LNCaP clone FGC (cell line): Measurements from ENCODE around the gene MPPED1.

Experiments
- DNase-seq: peaks from one replicate; pipeline ENCODE4 v3.0.0-alpha.2; 2011; ENCODE audit warnings: low read depth
- H3K4me3 ChIP-seq: 2 replicates; pipeline ENCODE4 v1.5.1; 2011; ENCODE audit warnings: mild to moderate bottlenecking, low read depth, low read length, control low read depth
- TF ChIP-seq, protein P1 (sequence below): IDR thresholded peaks from 2 replicates; pipeline ENCODE4 v1.5.1; 2012; ENCODE audit warnings: mild to moderate bottlenecking; ENCODE audit not compliant: control insufficient read depth, insufficient read depth; ENCODE audit errors: extremely low read depth

Gene MPPED1

DNA sequence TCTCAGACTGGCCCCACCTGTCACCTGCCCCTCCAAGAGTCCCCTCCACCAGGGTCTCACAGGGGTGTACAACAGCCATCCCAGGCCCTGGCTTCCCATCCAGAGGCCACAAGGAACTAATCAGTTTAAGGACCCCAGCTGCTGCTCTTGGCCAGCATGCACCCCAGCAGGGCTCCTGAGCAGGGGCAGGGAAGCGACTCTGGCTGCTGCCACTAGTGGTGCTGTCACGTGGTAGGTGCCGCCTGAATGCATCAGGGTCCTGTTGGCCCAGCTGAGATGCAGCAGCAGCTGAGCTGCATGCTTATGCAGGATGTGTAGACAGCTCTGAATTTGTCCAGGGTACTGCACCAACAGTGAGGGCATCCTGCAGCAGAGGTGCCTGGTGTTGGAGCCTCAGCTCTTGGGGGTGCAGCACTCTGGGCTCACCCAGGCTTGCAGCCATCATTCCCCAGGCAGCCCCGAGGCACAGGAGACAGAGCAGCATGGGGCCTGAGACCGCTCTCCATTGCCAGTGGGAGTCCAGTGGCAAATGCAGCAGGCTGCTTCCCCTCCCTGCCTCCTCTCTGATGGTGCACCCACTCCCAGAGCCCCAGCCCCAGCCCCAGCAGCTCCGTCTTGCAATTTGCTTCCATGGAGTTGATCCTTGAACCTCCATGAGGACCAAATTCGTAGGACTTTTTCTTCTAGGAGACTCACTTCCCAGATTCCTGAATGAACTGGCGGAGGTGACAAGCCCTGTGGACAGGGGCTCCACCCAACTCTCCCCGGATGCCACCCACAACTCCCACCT lies 98.7 kb downstream of the MPPED1 start:
- no peak overlapping the region for H3K4me3 ChIP-seq
- DNase-seq, result no peak
- TF ChIP-seq, protein P1, sequence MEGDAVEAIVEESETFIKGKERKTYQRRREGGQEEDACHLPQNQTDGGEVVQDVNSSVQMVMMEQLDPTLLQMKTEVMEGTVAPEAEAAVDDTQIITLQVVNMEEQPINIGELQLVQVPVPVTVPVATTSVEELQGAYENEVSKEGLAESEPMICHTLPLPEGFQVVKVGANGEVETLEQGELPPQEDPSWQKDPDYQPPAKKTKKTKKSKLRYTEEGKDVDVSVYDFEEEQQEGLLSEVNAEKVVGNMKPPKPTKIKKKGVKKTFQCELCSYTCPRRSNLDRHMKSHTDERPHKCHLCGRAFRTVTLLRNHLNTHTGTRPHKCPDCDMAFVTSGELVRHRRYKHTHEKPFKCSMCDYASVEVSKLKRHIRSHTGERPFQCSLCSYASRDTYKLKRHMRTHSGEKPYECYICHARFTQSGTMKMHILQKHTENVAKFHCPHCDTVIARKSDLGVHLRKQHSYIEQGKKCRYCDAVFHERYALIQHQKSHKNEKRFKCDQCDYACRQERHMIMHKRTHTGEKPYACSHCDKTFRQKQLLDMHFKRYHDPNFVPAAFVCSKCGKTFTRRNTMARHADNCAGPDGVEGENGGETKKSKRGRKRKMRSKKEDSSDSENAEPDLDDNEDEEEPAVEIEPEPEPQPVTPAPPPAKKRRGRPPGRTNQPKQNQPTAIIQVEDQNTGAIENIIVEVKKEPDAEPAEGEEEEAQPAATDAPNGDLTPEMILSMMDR, result no peak

DNA sequence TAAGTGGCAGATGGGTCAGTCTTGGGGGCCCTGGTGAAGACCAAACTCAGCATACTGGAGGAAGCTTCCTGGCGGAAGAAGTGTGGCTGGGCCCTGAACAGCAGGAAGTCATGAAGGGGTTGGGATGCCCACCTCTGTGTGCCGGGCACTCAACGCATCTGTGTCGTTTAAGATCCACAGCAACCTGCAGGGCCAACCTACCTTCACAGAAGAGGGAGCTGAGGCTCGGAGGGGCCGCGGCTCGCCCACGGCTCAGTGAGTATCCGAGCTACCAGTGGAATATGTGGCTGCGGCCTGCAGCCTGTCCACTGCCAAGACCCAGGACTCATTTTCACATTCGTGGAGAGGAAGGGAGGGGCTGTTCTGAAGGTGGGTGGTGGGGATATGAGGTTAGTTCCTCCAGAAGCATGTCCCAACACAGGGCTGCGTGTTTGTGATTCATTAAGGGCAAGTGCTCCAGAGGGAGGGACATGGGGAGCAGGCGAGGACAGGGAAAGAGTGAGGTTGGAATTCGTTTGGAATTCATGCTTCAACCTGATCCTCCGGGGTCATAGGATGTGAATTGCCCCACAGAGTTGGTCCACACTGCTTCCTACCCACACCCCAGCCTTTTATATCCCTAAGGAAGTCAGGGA lies 99.6 kb downstream of the MPPED1 start:
- no peak overlapping the region for H3K4me3 ChIP-seq
- TF ChIP-seq, protein P1, result no peak
- DNase-seq, result no peak

DNA sequence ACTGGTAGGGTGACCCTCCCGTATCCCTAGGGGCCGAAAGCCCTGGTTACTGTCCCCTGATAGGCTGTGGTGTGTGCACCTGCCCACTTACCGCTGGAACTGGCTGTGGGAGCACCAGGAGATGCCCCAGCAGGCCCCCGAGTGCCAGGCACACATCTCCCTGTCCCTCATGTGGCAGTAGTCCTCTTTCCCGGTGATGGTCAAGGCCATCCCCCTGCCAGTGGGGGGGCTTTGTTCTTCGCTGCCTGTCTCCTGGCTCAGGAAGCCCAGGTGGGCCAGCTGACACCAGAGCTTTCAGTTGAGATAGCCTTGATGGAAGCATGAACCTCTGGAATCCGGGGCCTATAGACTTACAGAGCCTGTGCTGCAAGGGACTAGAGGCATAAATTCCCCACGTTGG lies 100.5 kb downstream of the MPPED1 start:
- TF ChIP-seq, protein P1, result no peak

DNA sequence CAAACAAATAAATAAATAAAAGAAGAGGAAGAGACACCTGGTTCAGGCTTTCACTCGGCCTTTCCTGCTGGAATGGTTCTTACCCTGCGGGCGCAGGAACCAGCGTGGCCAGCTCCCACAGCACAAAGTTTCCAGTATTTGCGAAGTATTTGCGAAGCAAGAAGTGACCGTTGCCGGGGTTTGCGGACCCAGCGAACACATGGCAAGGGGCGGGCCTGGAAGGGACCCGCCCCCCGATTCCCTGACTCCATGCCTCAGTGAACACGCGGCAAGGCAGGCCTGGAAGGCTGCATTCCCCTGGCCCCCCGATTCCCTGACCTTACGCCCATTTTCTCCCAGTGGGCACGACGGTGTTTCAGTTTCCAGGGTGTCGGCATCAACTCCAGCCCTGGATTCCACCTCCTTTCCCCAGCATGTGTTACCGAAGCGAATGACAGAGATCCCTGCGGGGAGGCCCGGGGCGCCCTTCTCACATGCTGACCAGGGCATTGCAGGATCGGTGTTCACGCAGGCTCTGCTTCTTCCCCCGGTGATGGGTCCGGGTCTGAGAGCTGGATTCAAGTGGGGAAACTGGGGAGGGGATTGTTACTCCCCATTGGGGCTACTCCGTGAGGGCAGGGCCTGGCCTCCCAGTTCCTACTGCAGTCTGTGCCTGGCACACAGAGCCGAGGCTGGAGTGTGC lies 102.8 kb downstream of the MPPED1 start:
- TF ChIP-seq, protein P1, result no peak
- DNase-seq, result no peak
- no peak overlapping the region for H3K4me3 ChIP-seq

More for the DNA sequence above, 100.5 kb downstream of the MPPED1 start:
- H3K4me3 ChIP-seq, result no peak overlapping the region
- DNase-seq, result no peak

DNA sequence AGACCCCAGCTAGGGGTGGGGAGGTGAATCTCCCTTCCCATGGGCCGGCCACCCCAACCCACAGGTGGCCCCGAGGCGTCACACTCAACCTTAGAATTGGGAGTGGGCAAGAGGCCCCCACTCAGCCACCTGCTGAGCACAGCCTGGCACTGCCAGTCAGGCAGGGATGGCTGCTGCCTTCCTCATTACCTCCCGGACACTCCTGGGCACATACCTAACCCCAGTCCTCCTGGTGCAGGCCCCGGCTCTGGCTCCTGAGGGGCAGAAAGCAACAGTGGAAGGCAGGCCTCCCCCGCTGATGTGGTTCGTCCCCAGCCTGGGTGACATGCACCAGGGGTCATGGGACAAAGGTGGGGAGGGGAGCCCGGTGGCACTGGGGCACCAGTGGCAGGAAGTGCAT lies 103.6 kb downstream of the MPPED1 start:
- H3K4me3 ChIP-seq, result no peak overlapping the region
- DNase-seq, result no peak
- TF ChIP-seq, protein P1, result no peak

DNA sequence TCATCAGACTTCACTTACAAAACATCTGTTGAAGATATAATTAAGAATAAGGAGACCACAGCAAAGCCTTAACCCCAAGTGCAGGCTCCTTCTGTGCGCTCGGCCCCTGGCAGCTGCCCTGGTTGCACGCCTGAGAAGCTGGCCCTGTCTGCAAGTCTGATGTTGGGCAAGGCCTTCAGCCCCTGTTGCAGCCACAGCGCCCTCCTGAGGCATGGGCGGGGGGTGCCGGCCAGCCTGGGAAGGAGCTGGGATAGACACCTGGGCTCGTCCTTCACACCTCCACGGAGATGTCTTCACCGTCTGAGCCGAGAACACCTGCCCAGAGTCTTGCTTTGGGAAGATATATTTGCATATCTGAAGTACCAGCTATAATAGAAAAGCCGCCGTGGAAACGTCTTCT lies 104.1 kb downstream of the MPPED1 start:
- no peak overlapping the region for H3K4me3 ChIP-seq
- TF ChIP-seq, protein P1, result no peak
- DNase-seq, result no peak
